KBM-7 (cell line): ENCODE measurements around the gene MGMT.

ENCODE experiments used
- DNase-seq: peaks from one replicate; pipeline ENCODE4 v3.0.0-alpha.2; 2015
- in situ Hi-C: fragments of 300-500 bp; cut with MboI; formaldehyde crosslinking; loops from 2 replicates; pipeline ENCODE4 v1.14.3; 2020; ENCODE audit warnings: low sequenced_read_pairs, low pct_unique_long_range_greater_than_20kb, mixed read lengths

MGMT gene

GRCh38 chr10:129756912-129757901 is 290.2 kb downstream of the MGMT start:
- DNase-seq: peak; percentile 3

GRCh38 chr10:129758207-129759021 is 291.4 kb downstream of the MGMT start:
- no peak for DNase-seq
- in situ Hi-C loops: no loop called here

More at GRCh38 chr10:129756912-129757901, 290.2 kb downstream of the MGMT start:
- in situ Hi-C loops: no loop called here

- in situ Hi-C loops: no loop called here
- no peak for DNase-seq
Observed at GRCh38 chr10:129759214-129760002, 292.4 kb downstream of the MGMT start.

GRCh38 chr10:129760003-129760315 is 292.9 kb downstream of the MGMT start:
- in situ Hi-C loops: no loop called here

GRCh38 chr10:129760416-129760815 is 293.4 kb downstream of the MGMT start:
- in situ Hi-C loops: no loop called here
- no peak for DNase-seq

More at GRCh38 chr10:129760003-129760315, 292.9 kb downstream of the MGMT start:
- DNase-seq: no peak

GRCh38 chr10:129761197-129761972 is 294.3 kb downstream of the MGMT start:
- in situ Hi-C loops: no loop called here
- DNase-seq: no peak

GRCh38 chr10:129761981-129762956 is 295.2 kb downstream of the MGMT start:
- in situ Hi-C loops: no loop called here
- DNase-seq: no peak

GRCh38 chr10:129764011-129764900 is 297.2 kb downstream of the MGMT start:
- in situ Hi-C loops: no loop called here
- no peak for DNase-seq

- DNase-seq: no peak
- in situ Hi-C loops: no loop called here
Observed at GRCh38 chr10:129764901-129765663, 298.0 kb downstream of the MGMT start.

- in situ Hi-C loops: no loop called here
- DNase-seq: no peak
Observed at GRCh38 chr10:129765664-129766550, 298.9 kb downstream of the MGMT start.

GRCh38 chr10:129766611-129767550 is 299.8 kb downstream of the MGMT start:
- in situ Hi-C loops: no loop called here
- DNase-seq: no peak

GRCh38 chr10:129767751-129768150 is 300.7 kb downstream of the MGMT start:
- in situ Hi-C loops: no loop called here

GRCh38 chr10:129768437-129769355 is 301.7 kb downstream of the MGMT start:
- in situ Hi-C loops: no loop called here
- no peak for DNase-seq

More at GRCh38 chr10:129767751-129768150, 300.7 kb downstream of the MGMT start:
- no peak for DNase-seq
